Heart left ventricle (tissue), 16 donors: Measurements from ENCODE around the gene VSTM2L. TPM values are rescaled to one million over a fixed set of nuclear protein-coding genes. Genes with fewer than 3 reads are reported as not detected.

Source experiments
- ATAC-seq, 4 donors: fragments of 200-7000 bp; cut with Tn5 transposase; one replicate each; pipeline ENCODE4 v1.9.1; 2020 to 2022; ENCODE audit warnings: moderate library complexity in 4 of 4, mild to moderate bottlenecking in 3 of 4, moderate number of reproducible peaks in 1 of 4
- DNase-seq, 5 donors: peaks; one replicate each; pipeline ENCODE4 v3.0.0-alpha.2; 2020
- H3K27ac ChIP-seq, 12 donors: fragments of 200-600 bp; sonication (generic) in 4 of 12; one replicate each; pipeline versions ENCODE4 v1.5.0 to v1.8.0; 2016 to 2022; ENCODE audit warnings: mild to moderate bottlenecking in 2 of 12
- H3K27me3 ChIP-seq, 9 donors: fragments of 200-600 bp; sonication (generic) in 2 of 9; one replicate each; pipeline versions ENCODE4 v1.5.1 to v1.8.0; 2016 to 2022; ENCODE audit warnings: mild to moderate bottlenecking in 3 of 9
- H3K36me3 ChIP-seq, 9 donors: fragments of 200-600 bp; sonication (generic) in 2 of 9; one replicate each; pipeline versions ENCODE4 v1.5.0 to v1.8.0; 2018 to 2022; ENCODE audit warnings: mild to moderate bottlenecking in 2 of 9
- H3K4me1 ChIP-seq, 12 donors: fragments of 200-600 bp; sonication (generic) in 4 of 12; one replicate each; pipeline versions ENCODE4 v1.5.0 to v1.8.0; 2016 to 2022; ENCODE audit warnings: mild to moderate bottlenecking in 3 of 12
- H3K4me3 ChIP-seq, 12 donors: fragments of 200-600 bp; sonication (generic) in 4 of 12; one replicate each; pipeline versions ENCODE4 v1.5.0 to v1.8.0; 2017 to 2022; ENCODE audit warnings: mild to moderate bottlenecking in 9 of 12, moderate library complexity in 4 of 12
- H3K9me3 ChIP-seq, 12 donors: fragments of 200-600 bp; sonication (generic) in 4 of 12; one replicate each; pipeline versions ENCODE4 v1.5.0 to v1.8.0; 2016 to 2022; ENCODE audit warnings: mild to moderate bottlenecking in 1 of 12
- CTCF ChIP-seq, 12 donors: fragments of 200-600 bp; sonication (generic) in 4 of 12; IDR thresholded peaks; one replicate each; pipeline versions ENCODE4 v1.5.0 to v1.8.0; 2018 to 2022; ENCODE audit warnings: antibody characterized with exemption in 12 of 12, mild to moderate bottlenecking in 5 of 12
- POLR2A ChIP-seq, 2 donors: fragments of 450-650 bp; IDR thresholded peaks; one replicate each; pipeline ENCODE4 v1.6.1; 2017; ENCODE audit warnings: antibody characterized with exemption in 2 of 2, mild to moderate bottlenecking in 2 of 2, moderate library complexity in 2 of 2
- WGBS, 4 donors: extraction: QIAGEN DNeasy Blood & Tissue Kit in 2 of 4; methylation state at CpG; one replicate each; pipeline versions ENCODE4 v1.1.5 to v1.1.7; 2013 to 2018; 5-methylcytosine and 5-hydroxymethylcytosine counted together
- intact Hi-C, 10 donors: fragments of 100-400 bp; cut with DNase I; formaldehyde crosslinking; loops; one replicate each; pipeline versions ENCODE4 v1.11.1 to v1.14.2; 2022
- polyA plus RNA-seq, 2 donors: library from polyadenylated mRNA; stranded (reverse); fragments of 200-250 nt; gene quantifications; one replicate each; pipeline ENCODE4 v1.2.3, GENCODE V29; 2013
- total RNA-seq, 9 donors: library from RNA; depleted of rRNA in 2 of 9; stranded (reverse); fragments of >200 nt in 2 of 9; fragmentation: NEBNext Ultra II Directional in 3 of 9; extraction: Animal tissue kit (Norgen Biotek cat#: 25700) in 3 of 9; gene quantifications; one replicate each; pipeline versions ENCODE4 v1.1.0 to v1.2.4, GENCODE V29; 2016 to 2023
- donor health status: ischemic (EF 13 %, LVEDD 7.1; RV severe dilation, severe dysfunction).
- donor health status: healthy with polysubstance abuse.
- donor health status: DM: no; HTN: yes; CAD: no.
- donor health status: DM: no; HTN: no; CAD: no.
- donor health status: ischemic (EF 25% LVEDD 6.9; RV normal size, moderate dysfunction).
- donor health status: ischemic (EF 25% LVEDD 5.7; RV mildly dilated, moderate dysfunction).
- donor health status: healthy.
- donor health status: DM: yes; HTN: yes; CAD: no.
- donor health status: ischemic (EF 35%, LVEDD 5.7; RV mildly dilated, moderate dysfunction).
- donor health status: nonischemic (EF 11% LVEDD 7.7; RV severe dilation, severe dysfunction).
- donor health status: DM: yes; HTN: yes; CAD: no.
- donor health status: PGD.
- donor health status: ischemic (EF 29% LVEDD 5.4; RV normal size, mild dysfunction).
- donor health status: nonischemic (EF 23%, LVEDD 6.1; RV moderate dilation, normal function).

The VSTM2L gene
- total and polyA plus RNA-seq, 11 donors = 3.7 to 49.5 (median 17.4) TPM

DNA sequence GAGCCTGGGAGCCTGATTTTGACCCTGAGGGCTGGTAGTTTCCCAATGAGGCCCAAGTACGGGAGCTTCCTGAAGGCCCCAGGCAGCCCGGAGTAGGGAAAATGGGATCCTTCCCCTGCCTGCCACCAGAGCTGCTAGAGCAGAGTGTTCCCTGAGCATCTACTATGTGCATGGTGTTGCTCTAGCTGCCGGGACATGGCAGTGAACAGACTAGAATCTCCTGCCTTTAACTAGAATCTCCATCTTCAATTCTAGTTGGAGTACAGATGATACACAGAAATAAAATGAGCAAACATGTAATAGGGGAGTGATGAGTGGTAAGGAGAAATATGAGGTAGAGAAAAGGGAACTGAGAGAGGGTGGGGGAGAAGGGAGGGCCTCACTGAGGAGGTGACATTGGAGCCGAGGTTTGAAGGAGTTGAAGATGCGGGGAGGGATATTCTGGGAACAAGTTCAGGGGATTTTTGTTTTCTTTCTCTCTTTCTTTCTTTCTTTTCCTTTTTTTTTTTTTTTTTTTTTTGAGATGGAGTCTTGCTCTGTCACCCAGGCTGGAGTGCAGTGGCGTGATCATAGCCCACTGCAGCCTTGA is 18.5 kb downstream of the VSTM2L start:
- TF ChIP-seq POLR2A (IDR thresholded peaks at IDR 0.05) (no peak), CTCF (IDR thresholded peaks at IDR 0.05) (no peak)
- no peak overlapping the region for H3K4me3 ChIP-seq
- no peak for DNase-seq
- H3K36me3 ChIP-seq = no peaks in the 10 kb centered on the region
- H3K27ac ChIP-seq = no peak overlapping the region
- H3K4me1 ChIP-seq = peaks cover 0 to 1% (median 0%) of the 10 kb centered on the region in 12 donors
- no peaks in the 10 kb centered on the region for H3K9me3 ChIP-seq
- peak in 1 of 4 donors; percentile 10 for ATAC-seq
- 76 to 86% (median 80%) methylated on average over 6 of the region's 6 CpGs for WGBS, 4 donors
- peaks cover 0 to 30% (median 3%) of the 10 kb centered on the region in 9 donors for H3K27me3 ChIP-seq
- intact Hi-C loops = no loop called here

- H3K36me3 ChIP-seq = no peaks in the 10 kb centered on the region
- DNase-seq (no peak), ATAC-seq (no peak)
- H3K27ac ChIP-seq = no peak overlapping the region
- intact Hi-C loops = no loop called here
- no peaks in the 10 kb centered on the region for H3K9me3 ChIP-seq
- peaks cover 0 to 24% (median 0%) of the 10 kb centered on the region in 9 donors for H3K27me3 ChIP-seq
- TF ChIP-seq POLR2A (IDR thresholded peaks at IDR 0.05) (no peak), CTCF (IDR thresholded peaks at IDR 0.05) (no peak)
- no peak overlapping the region for H3K4me3 ChIP-seq
- WGBS, 4 donors = 88 to 94% (median 93%) methylated on average over 3 of the region's 3 CpGs
- no peaks in the 10 kb centered on the region for H3K4me1 ChIP-seq
Observed at GRCh38 chr20:37922016-37922415, 19.1 kb downstream of the VSTM2L start.

DNA sequence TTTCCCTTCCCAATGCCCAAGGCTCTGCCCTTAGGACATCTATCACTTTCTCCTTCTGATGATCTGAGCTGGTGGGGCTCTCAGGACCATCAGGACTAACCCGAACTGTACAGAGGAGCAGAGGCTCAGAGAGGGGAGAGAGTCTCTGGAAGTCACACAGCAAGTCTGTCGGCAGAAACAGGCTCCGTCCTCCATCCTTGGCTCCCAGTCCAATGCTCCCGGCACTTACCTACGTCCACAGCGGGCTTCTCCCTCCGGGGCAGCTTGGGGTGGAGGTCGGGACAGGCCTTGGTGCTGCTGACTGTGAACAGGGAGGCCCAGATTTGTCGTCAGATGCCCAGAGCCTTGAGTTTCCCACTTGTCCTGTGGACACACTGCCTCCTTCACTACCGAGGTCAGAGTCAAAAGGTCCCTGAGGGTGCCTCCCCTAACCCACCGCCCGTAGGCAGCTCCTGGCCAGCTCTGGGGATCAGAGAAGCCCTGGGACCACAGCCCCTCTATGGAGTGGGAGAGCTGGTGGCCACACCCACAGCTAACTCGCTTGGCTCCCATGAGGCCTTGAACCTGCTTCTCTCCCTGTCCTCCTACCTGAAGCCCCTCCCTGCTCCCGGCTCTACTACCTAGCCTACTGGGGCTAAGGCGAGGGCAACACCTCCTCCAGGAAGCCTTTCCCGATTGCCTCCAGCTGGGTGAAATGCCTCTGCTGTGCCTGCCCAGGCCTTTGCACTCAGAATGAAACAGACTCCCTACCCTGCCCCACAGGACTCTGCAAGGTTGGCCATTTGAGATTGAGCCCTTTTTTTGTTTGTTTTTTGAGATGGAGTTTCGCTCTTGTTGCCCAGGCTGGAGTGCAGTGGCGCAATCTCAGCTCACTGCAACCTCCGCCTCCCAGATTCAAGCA is 22.6 kb downstream of the VSTM2L start:
- Histone ChIP-seq H3K27me3 (peaks cover 0 to 3% (median 0%) of the 10 kb centered on the region in 9 donors), H3K9me3 (no peaks in the 10 kb centered on the region), H3K27ac (no peak overlapping the region), H3K36me3 (no peaks in the 10 kb centered on the region), H3K4me3 (no peak overlapping the region), H3K4me1 (no peaks in the 10 kb centered on the region)
- no peak for ATAC-seq
- no peak for DNase-seq
- 80 to 87% (median 82%) methylated on average over 17 to 19 of the region's 19 CpGs for WGBS, 4 donors
- TF ChIP-seq POLR2A (IDR thresholded peaks at IDR 0.05) (no peak), CTCF (IDR thresholded peaks at IDR 0.05) (no peak)
- intact Hi-C loops = no loop called here

DNA sequence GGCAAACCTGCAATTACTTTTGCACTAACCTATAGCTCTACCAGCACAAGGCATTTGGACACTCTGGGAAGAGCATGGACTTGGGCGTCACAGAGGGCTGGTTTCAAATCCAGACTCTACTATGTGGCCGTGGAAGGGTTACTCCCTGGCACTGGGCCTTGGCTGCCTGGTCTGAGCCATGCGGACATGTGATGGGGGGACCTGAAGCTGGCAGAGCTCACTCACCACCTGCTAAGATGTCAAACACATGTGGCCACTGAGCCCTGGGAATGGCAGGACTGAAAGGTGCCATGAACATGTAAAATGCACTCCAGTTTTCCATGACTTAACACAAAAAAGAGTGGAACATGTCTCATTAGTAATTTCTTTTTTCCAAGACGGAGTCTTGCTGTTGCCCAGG is 23.7 kb downstream of the VSTM2L start:
- WGBS, 4 donors = 60 to 67% (median 65%) methylated on average over 4 of the region's 4 CpGs

More for the DNA sequence above, 23.7 kb downstream of the VSTM2L start:
- Histone ChIP-seq H3K36me3 (no peaks in the 10 kb centered on the region), H3K4me3 (no peak overlapping the region), H3K27ac (no peak overlapping the region), H3K4me1 (no peaks in the 10 kb centered on the region), H3K9me3 (no peaks in the 10 kb centered on the region), H3K27me3 (peaks cover 0 to 4% (median 0%) of the 10 kb centered on the region in 9 donors)
- intact Hi-C loops = no loop called here
- TF ChIP-seq POLR2A (IDR thresholded peaks at IDR 0.05) (no peak), CTCF (IDR thresholded peaks at IDR 0.05) (no peak)
- ATAC-seq (no peak), DNase-seq (no peak)
